PC-9 (cell line): ENCODE measurements around the gene TRABD2B. TPM values are rescaled to one million over a fixed set of nuclear protein-coding genes. Genes with fewer than 3 reads are reported as not detected.

ENCODE experiments used
- BruUV-seq: library from RNA; stranded (reverse); fragments of 400-500 nt; replicated peaks from 2 replicates; lab custom pipeline; 2021; lab: Mats Ljungman, UMichigan
- CTCF ChIA-PET: fragments of 300-600 bp; sonication (Branson Sonifier 250); formaldehyde crosslinking; loops from one replicate; lab custom pipeline; 2022; ENCODE audit warnings: antibody characterized with exemption; lab: Charles Lee
- POLR2A ChIA-PET: fragments of 300-600 bp; sonication (Branson Sonifier 250); formaldehyde crosslinking; loops from one replicate; lab custom pipeline; 2022; ENCODE audit warnings: antibody characterized with exemption; ENCODE audit not compliant: unreplicated experiment; lab: Charles Lee
- DNase-seq, 2 experiments: peaks; one replicate each; pipeline versions ENCODE4 v3.0.0 to v3.0.0-alpha.2; 2015 to 2022; ENCODE audit warnings: mixed read lengths in 1 of 2
- H2AFZ ChIP-seq: fragments of 200-600 bp; sonication (generic); 2 replicates; pipeline ENCODE4 v1.8.1; 2017; ENCODE audit warnings: antibody characterized with exemption
- H3F3A ChIP-seq: fragments of 200-600 bp; sonication (generic); 2 replicates; pipeline ENCODE4 v1.8.1; 2017; ENCODE audit warnings: antibody characterized with exemption, mild to moderate bottlenecking, low read depth; ENCODE audit not compliant: insufficient read depth
- H3K27ac ChIP-seq: fragments of 200-600 bp; sonication (generic); 2 replicates; pipeline ENCODE4 v1.6.1; 2016; ENCODE audit warnings: mixed run types
- H3K27me3 ChIP-seq: fragments of 200-600 bp; sonication (generic); 2 replicates; pipeline ENCODE4 v1.6.1; 2016; ENCODE audit warnings: low read depth, mixed run types; ENCODE audit not compliant: insufficient read depth
- H3K36me3 ChIP-seq: fragments of 200-600 bp; sonication (generic); 2 replicates; pipeline ENCODE4 v1.6.1; 2016; ENCODE audit warnings: low read depth, mixed run types
- H3K4me1 ChIP-seq: fragments of 200-600 bp; sonication (generic); replicated peaks from 2 replicates; pipeline ENCODE4 v1.6.1; 2016; ENCODE audit warnings: mixed run types; ENCODE audit not compliant: insufficient read depth
- H3K4me2 ChIP-seq: fragments of 200-600 bp; sonication (generic); 2 replicates; pipeline ENCODE4 v1.6.1; 2017; ENCODE audit warnings: mixed run types
- H3K4me3 ChIP-seq: fragments of 200-600 bp; sonication (generic); 2 replicates; pipeline ENCODE4 v1.6.1; 2016; ENCODE audit warnings: mixed run types
- H3K79me2 ChIP-seq: fragments of 200-600 bp; sonication (generic); 2 replicates; pipeline ENCODE4 v1.6.1; 2017; ENCODE audit warnings: low read depth, mixed run types
- H3K9me2 ChIP-seq: fragments of 200-600 bp; sonication (generic); 2 replicates; pipeline ENCODE4 v1.8.1; 2017; ENCODE audit warnings: mild to moderate bottlenecking; ENCODE audit not compliant: insufficient read depth
- H3K9me3 ChIP-seq: fragments of 200-600 bp; sonication (generic); 2 replicates; pipeline ENCODE4 v1.8.1; 2016; ENCODE audit warnings: low read depth; ENCODE audit not compliant: insufficient read depth
- H4K20me1 ChIP-seq: fragments of 200-600 bp; sonication (generic); 2 replicates; pipeline ENCODE4 v1.8.1; 2017; ENCODE audit not compliant: insufficient read depth
- EZH2 ChIP-seq: fragments of 200-600 bp; sonication (generic); IDR thresholded peaks from 2 replicates; pipeline ENCODE4 v1.8.0; 2017; ENCODE audit warnings: antibody characterized with exemption, low read depth
- intact Hi-C: fragments of 100-400 bp; cut with micrococcal nuclease; formaldehyde crosslinking; loops from one replicate; pipeline ENCODE4 v1.10.0; 2022; ENCODE audit not compliant: unreplicated experiment
- total RNA-seq: library from RNA; stranded (reverse); gene quantifications from 2 replicates; pipeline ENCODE4 v1.2.3, GENCODE V29; 2021
- TF ChIP-seq, protein P1 (sequence below): fragments of 200-600 bp; sonication (generic); conservative IDR thresholded peaks from 2 replicates; pipeline ENCODE4 v1.6.1; 2017; ENCODE audit warnings: mixed run types, antibody characterized with exemption, mild to moderate bottlenecking, moderate library complexity

The TRABD2B gene
- total RNA-seq, 1 experiment from 2014 or later, result not detected

DNA sequence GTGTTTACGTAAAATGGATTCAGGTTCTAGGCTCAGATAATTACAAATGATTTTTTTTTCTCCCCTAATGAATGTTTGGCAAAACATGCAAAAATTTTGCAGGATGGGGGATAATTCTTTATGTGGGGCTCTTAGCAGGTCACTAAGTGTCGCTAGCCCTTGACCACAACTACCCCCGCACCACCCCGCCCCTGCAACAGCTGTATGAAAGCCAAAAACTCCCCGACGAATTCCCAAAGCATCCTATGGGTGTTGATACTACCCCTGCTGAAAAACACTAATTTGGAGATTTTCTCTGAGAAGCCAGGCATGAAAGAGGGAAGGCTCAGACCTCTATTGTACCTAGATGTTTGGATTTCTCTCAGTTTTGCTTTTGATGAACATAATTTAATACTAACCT, 243.0 kb downstream of the TRABD2B start:
- no peaks in the 10 kb centered on the region for H3K79me2 ChIP-seq
- H3K9me2 ChIP-seq, result no peaks in the 10 kb centered on the region
- no peaks in the 10 kb centered on the region for H3K27me3 ChIP-seq
- H3F3A ChIP-seq, result no peaks in the 10 kb centered on the region
- intact Hi-C loops, result no loop called here
- ChIA-PET CTCF (interaction anchor here (0.7 kb wide), 1 partner anchor 174 kb away, joined by 3 read pairs; no protein-coding TSS in a partner anchor), POLR2A (no interaction called here)
- TF ChIP-seq, protein P1, sequence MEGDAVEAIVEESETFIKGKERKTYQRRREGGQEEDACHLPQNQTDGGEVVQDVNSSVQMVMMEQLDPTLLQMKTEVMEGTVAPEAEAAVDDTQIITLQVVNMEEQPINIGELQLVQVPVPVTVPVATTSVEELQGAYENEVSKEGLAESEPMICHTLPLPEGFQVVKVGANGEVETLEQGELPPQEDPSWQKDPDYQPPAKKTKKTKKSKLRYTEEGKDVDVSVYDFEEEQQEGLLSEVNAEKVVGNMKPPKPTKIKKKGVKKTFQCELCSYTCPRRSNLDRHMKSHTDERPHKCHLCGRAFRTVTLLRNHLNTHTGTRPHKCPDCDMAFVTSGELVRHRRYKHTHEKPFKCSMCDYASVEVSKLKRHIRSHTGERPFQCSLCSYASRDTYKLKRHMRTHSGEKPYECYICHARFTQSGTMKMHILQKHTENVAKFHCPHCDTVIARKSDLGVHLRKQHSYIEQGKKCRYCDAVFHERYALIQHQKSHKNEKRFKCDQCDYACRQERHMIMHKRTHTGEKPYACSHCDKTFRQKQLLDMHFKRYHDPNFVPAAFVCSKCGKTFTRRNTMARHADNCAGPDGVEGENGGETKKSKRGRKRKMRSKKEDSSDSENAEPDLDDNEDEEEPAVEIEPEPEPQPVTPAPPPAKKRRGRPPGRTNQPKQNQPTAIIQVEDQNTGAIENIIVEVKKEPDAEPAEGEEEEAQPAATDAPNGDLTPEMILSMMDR, result no peak
- no peak for TF ChIP-seq EZH2
- no peak overlapping the region for H3K4me2 ChIP-seq
- no peak overlapping the region for H3K4me3 ChIP-seq
- H3K36me3 ChIP-seq, result no peaks in the 10 kb centered on the region
- H3K27ac ChIP-seq, result no peak overlapping the region
- H3K4me1 ChIP-seq, result no peaks in the 10 kb centered on the region
- no peak overlapping the region for H2AFZ ChIP-seq
- H4K20me1 ChIP-seq, result no peaks in the 10 kb centered on the region
- H3K9me3 ChIP-seq, result no peaks in the 10 kb centered on the region
- DNase-seq, result no peak
- BruUV-seq, result no TSS peak

DNA sequence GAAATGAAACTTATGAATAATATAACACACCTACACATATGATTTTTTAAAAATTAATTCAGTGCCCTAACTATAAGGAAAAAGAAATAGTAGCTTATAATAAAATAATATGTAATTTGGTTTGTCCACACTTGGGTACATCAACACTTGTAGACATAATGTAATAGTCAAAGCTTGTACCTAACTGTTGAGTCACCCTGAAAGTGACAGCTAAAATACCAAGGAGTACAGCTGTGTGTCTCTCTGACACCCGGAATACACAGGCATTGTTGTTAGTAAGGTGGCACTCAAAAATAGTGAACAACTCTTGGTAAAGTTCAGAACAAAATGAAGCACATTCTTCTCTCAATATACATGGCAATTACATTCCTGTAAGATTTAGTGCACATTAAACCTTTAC, 243.4 kb downstream of the TRABD2B start:
- no peak overlapping the region for H3K4me3 ChIP-seq
- H3F3A ChIP-seq, result no peaks in the 10 kb centered on the region
- DNase-seq, result no peak
- H3K4me1 ChIP-seq, result no peaks in the 10 kb centered on the region
- H4K20me1 ChIP-seq, result no peaks in the 10 kb centered on the region
- no peak overlapping the region for H3K27ac ChIP-seq
- no peak for TF ChIP-seq EZH2
- TF ChIP-seq, protein P1, result no peak
- H3K36me3 ChIP-seq, result no peaks in the 10 kb centered on the region
- no peaks in the 10 kb centered on the region for H3K9me2 ChIP-seq
- no peak overlapping the region for H3K4me2 ChIP-seq
- ChIA-PET CTCF (no interaction called here), POLR2A (no interaction called here)
- no TSS peak for BruUV-seq
- intact Hi-C loops, result no loop called here
- no peaks in the 10 kb centered on the region for H3K79me2 ChIP-seq
- no peak overlapping the region for H2AFZ ChIP-seq
- no peaks in the 10 kb centered on the region for H3K27me3 ChIP-seq
- H3K9me3 ChIP-seq, result no peaks in the 10 kb centered on the region

DNA sequence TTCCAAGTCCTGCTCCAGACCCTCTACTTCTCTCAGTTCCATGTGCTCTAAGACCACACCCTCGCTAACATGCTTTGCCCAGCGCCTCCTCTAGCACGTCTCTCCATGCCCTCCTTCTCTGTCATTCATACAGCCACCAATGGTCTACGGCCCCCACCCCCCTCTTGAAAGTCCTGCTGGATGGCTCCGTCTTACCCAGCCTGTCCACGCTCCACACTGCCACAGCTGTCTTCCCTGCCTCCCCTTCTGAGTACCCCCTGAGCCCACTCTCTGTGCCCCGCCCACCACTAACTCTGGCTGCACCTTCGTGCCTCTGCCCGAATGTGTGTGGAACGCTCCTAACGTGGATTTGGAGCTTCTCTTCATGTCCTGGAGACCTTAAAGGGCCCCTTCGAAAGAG, 244.6 kb downstream of the TRABD2B start:
- Histone ChIP-seq H3K4me1 (no peaks in the 10 kb centered on the region), H3K9me3 (no peaks in the 10 kb centered on the region), H3F3A (no peaks in the 10 kb centered on the region), H4K20me1 (no peaks in the 10 kb centered on the region), H3K79me2 (no peaks in the 10 kb centered on the region), H3K27ac (no peak overlapping the region), H2AFZ (no peak overlapping the region), H3K9me2 (no peaks in the 10 kb centered on the region), H3K27me3 (no peaks in the 10 kb centered on the region), H3K4me2 (no peak overlapping the region), H3K36me3 (no peaks in the 10 kb centered on the region), H3K4me3 (no peak overlapping the region)
- no TSS peak for BruUV-seq
- CTCF ChIA-PET, result interaction anchor here (0.6 kb wide), 1 partner anchor 11 kb away, joined by 4 read pairs; no protein-coding TSS in a partner anchor
- no peak for DNase-seq
- POLR2A ChIA-PET, result no interaction called here
- intact Hi-C loops, result no loop called here
- no peak for TF ChIP-seq EZH2
- TF ChIP-seq, protein P1, result no peak
